Stimulated activated CD4-positive, alpha-beta T cell treated with anti-CD3 and anti-CD28 coated beads, Interleukin-2, amount 100 ng/mL, for 4 hours (primary cell): Measurements from ENCODE around the gene NUDT1.
"Not testable (repeated sequence)": the region's sequence is repeated elsewhere in the genome, so short reads cannot be mapped to it uniquely, and the experiment has no call there.

Source experiments
- DNase-seq: peaks from one replicate; pipeline ENCODE4 v3.0.0-alpha.2; 2020; ENCODE audit warnings: low read depth

The NUDT1 gene

GRCh38 chr7:2269089-2269990, 27.3 kb downstream of the NUDT1 start:
- not testable (repeated sequence) for DNase-seq

GRCh38 chr7:2269991-2270460, 28.0 kb downstream of the NUDT1 start:
- DNase-seq = no peak

DNA sequence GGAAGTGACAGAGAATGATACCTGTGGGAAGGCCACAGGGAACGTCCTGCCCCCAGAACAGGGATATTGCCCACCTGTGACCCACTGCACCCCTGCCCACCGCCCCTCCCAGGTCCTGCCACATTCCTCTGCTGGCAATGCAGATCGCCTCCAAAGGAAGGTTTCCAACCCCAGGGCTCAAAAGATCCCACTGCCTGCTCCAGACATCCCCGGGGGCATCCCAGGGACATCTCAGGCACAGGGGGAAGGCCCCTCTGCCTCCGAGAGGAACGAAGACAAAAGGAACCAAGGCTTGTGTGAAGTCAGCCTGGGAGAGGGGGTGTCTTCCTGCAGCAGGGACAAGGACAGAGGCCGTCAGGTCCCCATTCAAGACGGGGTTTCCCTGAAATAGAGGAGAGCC, 28.5 kb downstream of the NUDT1 start:
- no peak for DNase-seq

- DNase-seq = no peak
These were observed 29.4 kb downstream of the NUDT1 start for GRCh38 chr7:2271273-2272026.

- DNase-seq = no peak
These were observed 30.0 kb downstream of the NUDT1 start for GRCh38 chr7:2272031-2272430.

GRCh38 chr7:2273866-2274265, 31.8 kb downstream of the NUDT1 start:
- DNase-seq = no peak

- no peak for DNase-seq
These were observed 32.6 kb downstream of the NUDT1 start for GRCh38 chr7:2274666-2275065.

- no peak for DNase-seq
These were observed 33.1 kb downstream of the NUDT1 start for GRCh38 chr7:2275101-2275500.

GRCh38 chr7:2276107-2276506, 34.1 kb downstream of the NUDT1 start:
- DNase-seq = no peak

DNA sequence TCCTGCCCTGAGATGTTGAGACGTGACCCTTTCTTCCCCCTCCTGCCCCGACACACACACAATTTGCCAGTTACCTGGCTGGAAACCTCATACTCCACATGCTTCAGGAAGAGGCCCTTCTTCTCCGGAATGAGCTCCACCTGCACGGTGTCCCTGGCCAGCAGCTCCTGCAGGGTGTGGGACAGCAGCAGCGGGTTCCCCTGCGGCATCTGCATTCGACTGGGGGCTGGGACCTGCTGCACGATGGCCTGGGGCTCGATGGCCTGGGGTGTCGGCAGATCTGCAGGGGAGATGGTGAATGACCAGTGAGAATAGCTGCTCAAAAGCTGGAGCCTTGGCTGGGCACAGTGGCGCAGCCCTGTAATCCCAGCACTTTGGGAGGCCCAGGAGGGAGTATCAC, 36.0 kb downstream of the NUDT1 start:
- no peak for DNase-seq

DNA sequence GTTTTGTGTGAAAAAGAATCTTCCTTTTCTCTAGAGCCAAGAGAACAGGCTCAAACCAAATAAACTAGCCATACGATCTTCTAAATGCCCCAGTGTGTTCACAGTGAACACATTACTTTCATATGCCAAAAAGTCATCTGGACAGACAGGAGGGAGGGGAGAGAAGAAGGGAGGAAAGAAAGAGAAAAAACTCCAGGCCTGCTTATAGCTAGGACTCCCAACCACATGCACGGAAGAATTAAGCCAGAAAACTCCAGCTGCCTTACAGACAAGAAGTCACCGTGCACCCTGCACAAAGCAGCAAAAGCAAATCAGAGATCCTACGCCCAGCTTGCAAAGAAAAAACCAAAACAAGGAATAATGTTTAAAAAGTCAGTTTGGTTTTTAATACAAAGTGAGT, 37.9 kb downstream of the NUDT1 start:
- no peak for DNase-seq

GRCh38 chr7:2280424-2280823, 38.4 kb downstream of the NUDT1 start:
- no peak for DNase-seq

- no peak for DNase-seq
These were observed 39.5 kb downstream of the NUDT1 start for GRCh38 chr7:2281541-2281940.

- no peak for DNase-seq
These were observed 40.2 kb downstream of the NUDT1 start for GRCh38 chr7:2282185-2282751.

GRCh38 chr7:2283074-2283473, 41.0 kb downstream of the NUDT1 start:
- DNase-seq = no peak

GRCh38 chr7:2287745-2288144, 45.7 kb downstream of the NUDT1 start:
- DNase-seq = no peak

GRCh38 chr7:2288503-2288902, 46.5 kb downstream of the NUDT1 start:
- no peak for DNase-seq

DNA sequence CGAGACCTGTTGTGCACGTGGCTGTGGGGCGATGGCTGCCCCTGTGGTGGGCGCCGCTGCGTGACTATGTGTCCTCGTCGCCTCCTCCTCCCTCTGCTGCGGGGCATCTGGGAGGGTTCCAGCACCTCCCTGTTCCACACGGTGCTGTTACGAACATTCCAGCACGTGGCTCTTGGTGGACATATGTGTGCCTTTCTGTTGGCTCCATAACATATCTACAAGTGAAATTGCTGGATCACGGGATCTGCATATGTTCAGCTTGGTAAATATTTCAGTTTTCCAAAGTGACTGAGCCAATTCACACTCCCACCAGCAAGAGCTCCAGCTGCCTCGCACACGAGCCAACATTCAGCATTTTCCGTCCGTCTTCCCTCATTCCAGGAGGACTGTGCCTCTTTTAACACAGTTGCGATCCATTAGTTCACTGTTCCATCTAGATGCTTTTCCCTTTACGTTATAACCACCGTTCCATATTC, 47.1 kb downstream of the NUDT1 start:
- DNase-seq = no peak

DNA sequence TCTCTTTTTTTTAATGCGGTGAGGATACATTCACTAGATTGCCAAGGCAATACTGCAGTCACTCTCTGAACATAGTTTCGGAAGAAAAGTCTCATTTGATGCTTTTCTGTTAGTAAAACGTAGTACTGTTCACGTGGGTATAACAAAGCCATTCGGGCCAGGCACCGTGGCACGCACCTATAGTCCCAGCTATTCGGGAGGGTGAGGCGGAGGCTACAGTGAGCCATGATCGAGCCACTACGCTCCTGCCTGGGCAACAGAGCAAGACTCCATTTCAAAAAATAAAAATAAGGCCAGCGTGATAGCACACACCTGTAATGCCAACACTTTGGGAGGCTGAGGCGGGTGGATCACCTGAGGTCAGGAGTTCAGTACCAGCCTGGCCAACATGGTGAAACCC, 47.6 kb downstream of the NUDT1 start:
- DNase-seq = no peak

- DNase-seq = no peak
These were observed 48.9 kb downstream of the NUDT1 start for GRCh38 chr7:2290877-2291276.

- no peak for DNase-seq
These were observed 54.1 kb downstream of the NUDT1 start for GRCh38 chr7:2295936-2296620.

DNA sequence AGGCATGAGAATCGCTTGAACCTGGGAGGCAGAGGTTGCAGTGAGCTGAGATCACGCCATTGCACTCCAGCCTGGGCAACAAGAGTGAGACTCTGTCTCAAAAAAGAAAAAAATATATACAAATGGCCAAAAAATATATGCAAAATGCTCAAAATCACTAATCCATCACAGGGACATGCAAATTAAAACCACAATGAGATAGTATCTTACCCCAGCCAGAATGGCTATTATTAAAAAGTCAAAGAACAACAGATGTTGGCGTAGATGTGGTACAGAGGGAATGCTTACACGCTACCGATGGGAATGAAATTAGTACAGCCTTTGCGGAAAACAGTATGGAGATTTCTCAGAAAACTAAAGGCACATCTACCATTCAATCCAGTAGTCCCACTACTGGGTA, 54.8 kb downstream of the NUDT1 start:
- DNase-seq = no peak
